HG02798 (cell line): Measurements from ENCODE around the gene PDGFB.

Source experiments
- ATAC-seq: cut with Tn5 transposase; IDR thresholded peaks from one replicate; pipeline ENCODE4 v1.9.1; 2021; ENCODE audit warnings: mild to moderate bottlenecking; ENCODE audit not compliant: unreplicated experiment, poor library complexity

PDGFB gene

GRCh38 chr22:39214006-39214382 lies 30.8 kb downstream of the PDGFB start:
- no peak for ATAC-seq

GRCh38 chr22:39212721-39213376 lies 31.9 kb downstream of the PDGFB start:
- no peak for ATAC-seq

GRCh38 chr22:39209756-39210155 lies 35.0 kb downstream of the PDGFB start:
- no peak for ATAC-seq

- no peak for ATAC-seq
Observed at GRCh38 chr22:39208013-39208680, 36.6 kb downstream of the PDGFB start.

- no peak for ATAC-seq
Observed at GRCh38 chr22:39207141-39208012, 37.4 kb downstream of the PDGFB start.

- no peak for ATAC-seq
Observed at GRCh38 chr22:39206491-39206890, 38.3 kb downstream of the PDGFB start.

- ATAC-seq: peak; percentile 44
Observed at GRCh38 chr22:39205344-39206021, 39.3 kb downstream of the PDGFB start.

GRCh38 chr22:39204216-39204615 lies 40.6 kb downstream of the PDGFB start:
- ATAC-seq: no peak

GRCh38 chr22:39197578-39197977 lies 47.2 kb downstream of the PDGFB start:
- ATAC-seq: no peak

- ATAC-seq: no peak
Observed at GRCh38 chr22:39194098-39194497, 50.7 kb downstream of the PDGFB start.

GRCh38 chr22:39188809-39189208 lies 56.0 kb downstream of the PDGFB start:
- ATAC-seq: no peak

- no peak for ATAC-seq
Observed at GRCh38 chr22:39185601-39186012, 59.2 kb downstream of the PDGFB start.

- no peak for ATAC-seq
Observed at GRCh38 chr22:39184586-39185577, 59.9 kb downstream of the PDGFB start.

- no peak for ATAC-seq
Observed at GRCh38 chr22:39183991-39184585, 60.7 kb downstream of the PDGFB start.

GRCh38 chr22:39182478-39183030 lies 62.2 kb downstream of the PDGFB start:
- no peak for ATAC-seq

- no peak for ATAC-seq
Observed at GRCh38 chr22:39181778-39182177, 63.0 kb downstream of the PDGFB start.

GRCh38 chr22:39181356-39181755 lies 63.4 kb downstream of the PDGFB start:
- ATAC-seq: no peak

- ATAC-seq: no peak
Observed at GRCh38 chr22:39179841-39180335, 64.9 kb downstream of the PDGFB start.

- ATAC-seq: no peak
Observed at GRCh38 chr22:39179401-39179827, 65.4 kb downstream of the PDGFB start.
